ENCODE data around the gene FAT1.

DNA sequence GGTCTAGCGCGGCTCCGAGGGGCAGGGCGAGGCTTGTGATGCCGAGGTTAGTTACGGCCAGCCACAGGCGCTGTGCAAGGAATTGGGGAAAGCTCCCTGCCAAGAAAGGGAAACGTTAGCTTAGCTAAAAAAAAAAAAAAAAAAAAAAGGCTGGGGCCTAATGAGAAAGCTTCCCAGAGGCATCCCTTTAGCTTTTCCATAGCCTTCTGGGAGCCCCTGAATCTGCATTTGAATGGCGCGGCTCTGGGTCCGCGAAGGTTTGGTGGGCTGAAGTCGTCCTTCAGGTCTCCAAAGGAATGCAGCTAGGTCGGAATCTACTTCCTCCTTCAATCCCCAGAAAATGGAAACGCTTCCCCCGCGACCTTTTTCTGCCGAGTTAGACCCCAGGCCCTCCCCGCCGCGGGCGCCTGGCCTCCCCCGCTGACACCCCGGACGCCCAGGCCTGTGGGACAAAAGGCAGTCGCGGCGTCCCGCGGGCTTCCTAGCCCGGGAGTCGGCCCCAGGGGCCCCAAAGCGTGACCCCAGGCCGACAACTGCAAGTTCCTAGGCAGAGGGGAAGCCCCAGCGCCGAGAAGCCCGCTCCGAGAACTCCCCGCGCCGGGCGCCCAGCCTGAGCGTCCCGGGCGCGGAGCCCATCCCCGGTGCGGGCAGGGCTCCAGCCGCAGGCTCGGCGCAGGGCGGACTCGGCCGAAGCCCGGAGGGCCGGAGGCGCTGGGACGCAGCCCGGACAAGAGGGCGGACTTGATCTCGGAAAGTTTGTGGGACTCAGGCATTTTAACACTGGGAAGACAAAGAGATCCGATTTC is 605 bp upstream of the FAT1 start:
- TF ChIP-seq, protein P1, sequence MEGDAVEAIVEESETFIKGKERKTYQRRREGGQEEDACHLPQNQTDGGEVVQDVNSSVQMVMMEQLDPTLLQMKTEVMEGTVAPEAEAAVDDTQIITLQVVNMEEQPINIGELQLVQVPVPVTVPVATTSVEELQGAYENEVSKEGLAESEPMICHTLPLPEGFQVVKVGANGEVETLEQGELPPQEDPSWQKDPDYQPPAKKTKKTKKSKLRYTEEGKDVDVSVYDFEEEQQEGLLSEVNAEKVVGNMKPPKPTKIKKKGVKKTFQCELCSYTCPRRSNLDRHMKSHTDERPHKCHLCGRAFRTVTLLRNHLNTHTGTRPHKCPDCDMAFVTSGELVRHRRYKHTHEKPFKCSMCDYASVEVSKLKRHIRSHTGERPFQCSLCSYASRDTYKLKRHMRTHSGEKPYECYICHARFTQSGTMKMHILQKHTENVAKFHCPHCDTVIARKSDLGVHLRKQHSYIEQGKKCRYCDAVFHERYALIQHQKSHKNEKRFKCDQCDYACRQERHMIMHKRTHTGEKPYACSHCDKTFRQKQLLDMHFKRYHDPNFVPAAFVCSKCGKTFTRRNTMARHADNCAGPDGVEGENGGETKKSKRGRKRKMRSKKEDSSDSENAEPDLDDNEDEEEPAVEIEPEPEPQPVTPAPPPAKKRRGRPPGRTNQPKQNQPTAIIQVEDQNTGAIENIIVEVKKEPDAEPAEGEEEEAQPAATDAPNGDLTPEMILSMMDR (IDR thresholded peaks at IDR 0.05; ENCODE audit: low read depth, low read length, poor library complexity, severe bottlenecking) = no peak
- TF ChIP-seq EZH2phosphoT487 (IDR thresholded peaks at IDR 0.05; ENCODE audit: borderline replicate concordance, low read length) = no peak

Data from DOHH2 (cell line).